Measurements from ENCODE around the gene TEX44. TPM values are rescaled to one million over a fixed set of nuclear protein-coding genes. Genes with fewer than 3 reads are reported as not detected.

TEX44 gene
- total RNA-seq, 1 experiment from 2014 or later: not detected

DNA sequence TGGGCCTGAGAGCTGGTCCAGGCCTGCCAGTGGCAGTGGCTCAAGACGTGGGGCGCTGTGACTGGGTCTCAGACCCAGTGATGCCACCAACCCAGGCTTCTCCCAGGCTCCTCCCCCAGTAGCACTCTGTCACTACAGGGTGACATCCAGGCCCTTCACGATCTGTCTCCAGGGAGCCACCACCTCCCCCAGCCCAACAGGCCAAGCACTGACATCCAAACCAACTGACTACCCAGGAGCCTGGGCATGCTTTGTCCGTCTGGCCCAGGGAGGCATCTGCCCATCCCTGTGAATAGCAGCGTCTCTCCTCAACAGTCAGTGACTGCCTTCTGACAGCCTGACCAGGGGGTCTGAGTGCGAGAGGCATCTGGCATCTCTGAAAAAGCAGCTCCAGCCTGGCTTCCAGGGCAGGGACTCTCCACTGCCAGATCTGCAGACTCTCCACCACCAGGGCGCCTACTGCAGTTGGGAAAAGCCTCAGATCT lies 13.0 kb downstream of the TEX44 start:
- H3K4me1 ChIP-seq (ENCODE audit: control insufficient read depth in 1 of 2, insufficient read depth in 2 of 2, low read length in 2 of 2): peaks cover 25 to 49% of the 10 kb centered on the region in 2 experiments
- no peak overlapping the region for H3K4me3 ChIP-seq (replicated peaks in 1 of 2; ENCODE audit: low read depth in 1 of 2, low read length in 2 of 2)
- H2AFZ ChIP-seq (ENCODE audit: low read depth, low read length, poor library complexity, severe bottlenecking): no peak overlapping the region
- DNase-seq (ENCODE audit: low read depth, low spot score) (no peak), ATAC-seq (no peak)
- intact Hi-C loops (cut with micrococcal nuclease): no loop called here
- BruUV-seq (replicated peaks): no TSS peak
- no peaks in the 10 kb centered on the region for H3K79me2 ChIP-seq (ENCODE audit: insufficient read depth, low read length)
- peak overlapping the region; percentile 92 for H3K4me2 ChIP-seq (ENCODE audit: low read length)
- TF ChIP-seq, protein P1, sequence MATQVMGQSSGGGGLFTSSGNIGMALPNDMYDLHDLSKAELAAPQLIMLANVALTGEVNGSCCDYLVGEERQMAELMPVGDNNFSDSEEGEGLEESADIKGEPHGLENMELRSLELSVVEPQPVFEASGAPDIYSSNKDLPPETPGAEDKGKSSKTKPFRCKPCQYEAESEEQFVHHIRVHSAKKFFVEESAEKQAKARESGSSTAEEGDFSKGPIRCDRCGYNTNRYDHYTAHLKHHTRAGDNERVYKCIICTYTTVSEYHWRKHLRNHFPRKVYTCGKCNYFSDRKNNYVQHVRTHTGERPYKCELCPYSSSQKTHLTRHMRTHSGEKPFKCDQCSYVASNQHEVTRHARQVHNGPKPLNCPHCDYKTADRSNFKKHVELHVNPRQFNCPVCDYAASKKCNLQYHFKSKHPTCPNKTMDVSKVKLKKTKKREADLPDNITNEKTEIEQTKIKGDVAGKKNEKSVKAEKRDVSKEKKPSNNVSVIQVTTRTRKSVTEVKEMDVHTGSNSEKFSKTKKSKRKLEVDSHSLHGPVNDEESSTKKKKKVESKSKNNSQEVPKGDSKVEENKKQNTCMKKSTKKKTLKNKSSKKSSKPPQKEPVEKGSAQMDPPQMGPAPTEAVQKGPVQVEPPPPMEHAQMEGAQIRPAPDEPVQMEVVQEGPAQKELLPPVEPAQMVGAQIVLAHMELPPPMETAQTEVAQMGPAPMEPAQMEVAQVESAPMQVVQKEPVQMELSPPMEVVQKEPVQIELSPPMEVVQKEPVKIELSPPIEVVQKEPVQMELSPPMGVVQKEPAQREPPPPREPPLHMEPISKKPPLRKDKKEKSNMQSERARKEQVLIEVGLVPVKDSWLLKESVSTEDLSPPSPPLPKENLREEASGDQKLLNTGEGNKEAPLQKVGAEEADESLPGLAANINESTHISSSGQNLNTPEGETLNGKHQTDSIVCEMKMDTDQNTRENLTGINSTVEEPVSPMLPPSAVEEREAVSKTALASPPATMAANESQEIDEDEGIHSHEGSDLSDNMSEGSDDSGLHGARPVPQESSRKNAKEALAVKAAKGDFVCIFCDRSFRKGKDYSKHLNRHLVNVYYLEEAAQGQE (IDR thresholded peaks at IDR 0.05; ENCODE audit: low read depth): no peak
- TF ChIP-seq, protein P2, sequence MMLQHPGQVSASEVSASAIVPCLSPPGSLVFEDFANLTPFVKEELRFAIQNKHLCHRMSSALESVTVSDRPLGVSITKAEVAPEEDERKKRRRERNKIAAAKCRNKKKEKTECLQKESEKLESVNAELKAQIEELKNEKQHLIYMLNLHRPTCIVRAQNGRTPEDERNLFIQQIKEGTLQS (IDR thresholded peaks at IDR 0.05): no peak
- TF ChIP-seq, protein P3, sequence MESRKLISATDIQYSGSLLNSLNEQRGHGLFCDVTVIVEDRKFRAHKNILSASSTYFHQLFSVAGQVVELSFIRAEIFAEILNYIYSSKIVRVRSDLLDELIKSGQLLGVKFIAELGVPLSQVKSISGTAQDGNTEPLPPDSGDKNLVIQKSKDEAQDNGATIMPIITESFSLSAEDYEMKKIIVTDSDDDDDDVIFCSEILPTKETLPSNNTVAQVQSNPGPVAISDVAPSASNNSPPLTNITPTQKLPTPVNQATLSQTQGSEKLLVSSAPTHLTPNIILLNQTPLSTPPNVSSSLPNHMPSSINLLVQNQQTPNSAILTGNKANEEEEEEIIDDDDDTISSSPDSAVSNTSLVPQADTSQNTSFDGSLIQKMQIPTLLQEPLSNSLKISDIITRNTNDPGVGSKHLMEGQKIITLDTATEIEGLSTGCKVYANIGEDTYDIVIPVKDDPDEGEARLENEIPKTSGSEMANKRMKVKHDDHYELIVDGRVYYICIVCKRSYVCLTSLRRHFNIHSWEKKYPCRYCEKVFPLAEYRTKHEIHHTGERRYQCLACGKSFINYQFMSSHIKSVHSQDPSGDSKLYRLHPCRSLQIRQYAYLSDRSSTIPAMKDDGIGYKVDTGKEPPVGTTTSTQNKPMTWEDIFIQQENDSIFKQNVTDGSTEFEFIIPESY (IDR thresholded peaks at IDR 0.05; ENCODE audit: extremely low read depth, insufficient replicate concordance, low read length): no peak
- TF ChIP-seq, protein P4, sequence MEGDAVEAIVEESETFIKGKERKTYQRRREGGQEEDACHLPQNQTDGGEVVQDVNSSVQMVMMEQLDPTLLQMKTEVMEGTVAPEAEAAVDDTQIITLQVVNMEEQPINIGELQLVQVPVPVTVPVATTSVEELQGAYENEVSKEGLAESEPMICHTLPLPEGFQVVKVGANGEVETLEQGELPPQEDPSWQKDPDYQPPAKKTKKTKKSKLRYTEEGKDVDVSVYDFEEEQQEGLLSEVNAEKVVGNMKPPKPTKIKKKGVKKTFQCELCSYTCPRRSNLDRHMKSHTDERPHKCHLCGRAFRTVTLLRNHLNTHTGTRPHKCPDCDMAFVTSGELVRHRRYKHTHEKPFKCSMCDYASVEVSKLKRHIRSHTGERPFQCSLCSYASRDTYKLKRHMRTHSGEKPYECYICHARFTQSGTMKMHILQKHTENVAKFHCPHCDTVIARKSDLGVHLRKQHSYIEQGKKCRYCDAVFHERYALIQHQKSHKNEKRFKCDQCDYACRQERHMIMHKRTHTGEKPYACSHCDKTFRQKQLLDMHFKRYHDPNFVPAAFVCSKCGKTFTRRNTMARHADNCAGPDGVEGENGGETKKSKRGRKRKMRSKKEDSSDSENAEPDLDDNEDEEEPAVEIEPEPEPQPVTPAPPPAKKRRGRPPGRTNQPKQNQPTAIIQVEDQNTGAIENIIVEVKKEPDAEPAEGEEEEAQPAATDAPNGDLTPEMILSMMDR (IDR thresholded peaks at IDR 0.05 in 2 of 3, conservative IDR thresholded peaks at IDR 0.05 in 1 of 3; ENCODE audit: borderline replicate concordance in 1 of 3, insufficient read depth in 1 of 3, low read depth in 2 of 3, low read length in 2 of 3): no peak
- no peak for TF ChIP-seq TCF7L2 (IDR thresholded peaks at IDR 0.05; ENCODE audit: borderline replicate concordance, extremely low read depth, insufficient read depth, insufficient read length)
- TF ChIP-seq ELF1 (IDR thresholded peaks at IDR 0.05; ENCODE audit: borderline replicate concordance, low read depth): no peak
- TF ChIP-seq EZH2phosphoT487 (IDR thresholded peaks at IDR 0.05; ENCODE audit: borderline replicate concordance): no peak
- TF ChIP-seq POLR2A (IDR thresholded peaks at IDR 0.05; ENCODE audit: borderline replicate concordance, extremely low read depth, insufficient read depth, insufficient read length): no peak
- no peak for TF ChIP-seq ZNF274 (IDR thresholded peaks at IDR 0.05; ENCODE audit: low read depth, low read length)
- TF ChIP-seq JUND (IDR thresholded peaks at IDR 0.05): no peak
- no peak for TF ChIP-seq CEBPB (IDR thresholded peaks at IDR 0.05; ENCODE audit: low read depth)
- TF ChIP-seq EZH2 (IDR thresholded peaks at IDR 0.05): no peak
- no peak for TF ChIP-seq EGR1 (IDR thresholded peaks at IDR 0.05; ENCODE audit: low read depth)
- TF ChIP-seq POLR2AphosphoS5 (IDR thresholded peaks at IDR 0.05; ENCODE audit: low read depth, low read length): no peak
- TF ChIP-seq CBX3 (IDR thresholded peaks at IDR 0.05; ENCODE audit: low read depth): no peak
- no peak for TF ChIP-seq ZFX (IDR thresholded peaks at IDR 0.05)
- TF ChIP-seq SP1 (IDR thresholded peaks at IDR 0.05; ENCODE audit: low read depth): no peak
- no peaks in the 10 kb centered on the region for H3K9me3 ChIP-seq (ENCODE audit: control insufficient read depth in 1 of 2, insufficient read depth in 1 of 2, low read depth in 1 of 2, low read length in 2 of 2)
- ChIA-PET POLR2A (interaction anchor here (1.7 kb wide), 1 partner anchor 68 kb away, joined by 6 read pairs; no protein-coding TSS in a partner anchor), RAD21 (ENCODE audit: low non-redundant PET in 1 of 2, low total read pairs in 2 of 2, uncharacterized antibody in 2 of 2, unreplicated experiment in 2 of 2) (no interaction called here), CTCF (no interaction called here)
- no peaks in the 10 kb centered on the region for H3K27me3 ChIP-seq (ENCODE audit: insufficient read depth, low read length)
- no peaks in the 10 kb centered on the region for H3K9me2 ChIP-seq (ENCODE audit: insufficient read depth)
- no peaks in the 10 kb centered on the region for H3K36me3 ChIP-seq (ENCODE audit: control insufficient read depth in 1 of 2, insufficient read depth in 2 of 2, low read length in 2 of 2)
- peak overlapping the region; percentile 83 for H3K9ac ChIP-seq (ENCODE audit: low read length)
- H4K20me1 ChIP-seq (ENCODE audit: insufficient read depth): no peaks in the 10 kb centered on the region
- H3K27ac ChIP-seq (ENCODE audit: low read depth, low read length): no peak overlapping the region; the same call in 1 of the 2 replicates
